ENCODE data around the gene FKBP5.

The FKBP5 gene

DNA sequence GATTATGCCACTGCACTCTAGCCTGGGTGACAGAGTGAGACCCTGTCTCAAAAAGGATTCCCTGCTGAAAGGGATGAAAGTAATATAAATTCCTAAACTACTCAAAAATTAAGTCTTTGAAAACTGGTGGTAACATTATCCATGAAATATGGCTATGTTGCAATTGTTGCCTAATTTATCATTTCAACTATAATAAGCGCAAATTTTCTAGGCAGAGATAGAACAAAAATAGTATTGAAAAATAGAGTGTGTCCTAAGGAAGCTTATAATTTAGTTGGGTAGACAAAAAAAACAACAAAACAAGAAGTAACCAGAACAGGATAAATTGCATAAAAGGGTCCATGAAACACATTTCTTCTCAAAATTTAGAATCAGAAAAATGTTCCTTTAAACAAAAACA lies 68.0 kb downstream of the FKBP5 start:
- no peak overlapping the region for H3K9ac ChIP-seq (ENCODE audit: low read length)
- H4K20me1 ChIP-seq (ENCODE audit: insufficient read depth, low read length) = no peaks in the 10 kb centered on the region
- H3K27ac ChIP-seq (ENCODE audit: low read depth, low read length, poor library complexity, severe bottlenecking) = no peak overlapping the region
- no peaks in the 10 kb centered on the region for H3K9me3 ChIP-seq (ENCODE audit: low read length)
- H3K36me3 ChIP-seq (ENCODE audit: insufficient read depth, low read length) = peaks cover 81% of the 10 kb centered on the region
- no peaks in the 10 kb centered on the region for H3K27me3 ChIP-seq (ENCODE audit: insufficient read depth, low read length)
- no peak overlapping the region for H3K4me2 ChIP-seq (ENCODE audit: low read length)
- H3K4me1 ChIP-seq (ENCODE audit: insufficient read depth, low read length, severe bottlenecking) = no peaks in the 10 kb centered on the region
- H3K79me2 ChIP-seq (ENCODE audit: insufficient read depth, low read length) = no peaks in the 10 kb centered on the region
- TF ChIP-seq EZH2 (IDR thresholded peaks at IDR 0.05; ENCODE audit: borderline replicate concordance, low read length) (no peak), CTCF (IDR thresholded peaks at IDR 0.05; ENCODE audit: low read length) (no peak)
- no peaks in the 10 kb centered on the region for H3K9me2 ChIP-seq (ENCODE audit: low read depth, low read length)
- H3K4me3 ChIP-seq (ENCODE audit: low read depth, low read length, poor library complexity, severe bottlenecking) = no peak overlapping the region
- no peak overlapping the region for H2AFZ ChIP-seq (ENCODE audit: low read length)
- no peaks in the 10 kb centered on the region for H3F3A ChIP-seq (ENCODE audit: insufficient read depth, low read length)

GRCh38 chr6:35613762-35614161 lies 75.0 kb downstream of the FKBP5 start:
- no peaks in the 10 kb centered on the region for H3K9me2 ChIP-seq (ENCODE audit: low read depth, low read length)
- no peak overlapping the region for H3K4me3 ChIP-seq (ENCODE audit: low read depth, low read length, poor library complexity, severe bottlenecking)
- H3K4me2 ChIP-seq (ENCODE audit: low read length) = no peak overlapping the region
- H3K27ac ChIP-seq (ENCODE audit: low read depth, low read length, poor library complexity, severe bottlenecking) = no peak overlapping the region
- H4K20me1 ChIP-seq (ENCODE audit: insufficient read depth, low read length) = no peaks in the 10 kb centered on the region
- no peaks in the 10 kb centered on the region for H3K27me3 ChIP-seq (ENCODE audit: insufficient read depth, low read length)
- no peaks in the 10 kb centered on the region for H3K9me3 ChIP-seq (ENCODE audit: low read length)
- H3F3A ChIP-seq (ENCODE audit: insufficient read depth, low read length) = no peaks in the 10 kb centered on the region; the same call in 1 of the 2 replicates
- H3K4me1 ChIP-seq (ENCODE audit: insufficient read depth, low read length, severe bottlenecking) = no peaks in the 10 kb centered on the region
- H2AFZ ChIP-seq (ENCODE audit: low read length) = no peak overlapping the region
- H3K9ac ChIP-seq (ENCODE audit: low read length) = no peak overlapping the region
- peaks cover 92% of the 10 kb centered on the region for H3K36me3 ChIP-seq (ENCODE audit: insufficient read depth, low read length)
- TF ChIP-seq CTCF (IDR thresholded peaks at IDR 0.05; ENCODE audit: low read length) = no peak
- TF ChIP-seq EZH2 (IDR thresholded peaks at IDR 0.05; ENCODE audit: borderline replicate concordance, low read length) = no peak
- H3K79me2 ChIP-seq (ENCODE audit: insufficient read depth, low read length) = no peaks in the 10 kb centered on the region

GRCh38 chr6:35611240-35611639 lies 77.5 kb downstream of the FKBP5 start:
- Histone ChIP-seq H3K79me2 (ENCODE audit: insufficient read depth, low read length) (no peaks in the 10 kb centered on the region), H3K27me3 (ENCODE audit: insufficient read depth, low read length) (no peaks in the 10 kb centered on the region), H3K4me2 (ENCODE audit: low read length) (no peak overlapping the region), H3F3A (ENCODE audit: insufficient read depth, low read length) (no peaks in the 10 kb centered on the region; the same call in 1 of the 2 replicates), H3K4me3 (ENCODE audit: low read depth, low read length, poor library complexity, severe bottlenecking) (no peak overlapping the region), H3K27ac (ENCODE audit: low read depth, low read length, poor library complexity, severe bottlenecking) (no peak overlapping the region), H3K9me2 (ENCODE audit: low read depth, low read length) (no peaks in the 10 kb centered on the region), H4K20me1 (ENCODE audit: insufficient read depth, low read length) (no peaks in the 10 kb centered on the region), H3K4me1 (ENCODE audit: insufficient read depth, low read length, severe bottlenecking) (no peaks in the 10 kb centered on the region), H3K9ac (ENCODE audit: low read length) (no peak overlapping the region), H3K36me3 (ENCODE audit: insufficient read depth, low read length) (peaks cover 83% of the 10 kb centered on the region), H3K9me3 (ENCODE audit: low read length) (no peaks in the 10 kb centered on the region), H2AFZ (ENCODE audit: low read length) (no peak overlapping the region)
- TF ChIP-seq EZH2 (IDR thresholded peaks at IDR 0.05; ENCODE audit: borderline replicate concordance, low read length) = no peak
- no peak for TF ChIP-seq CTCF (IDR thresholded peaks at IDR 0.05; ENCODE audit: low read length)

Data from OCI-LY1 (cell line).